Chondrocyte (in vitro differentiated cells): Measurements from ENCODE around the gene ERN2. TPM values are rescaled to one million over a fixed set of nuclear protein-coding genes. Genes with fewer than 3 reads are reported as not detected.
"Not testable (repeated sequence)": the region's sequence is repeated elsewhere in the genome, so short reads cannot be mapped to it uniquely, and the experiment has no call there.

Experiments used
- DNase-seq: peaks from one replicate; pipeline ENCODE4 v3.0.0; 2021; ENCODE audit warnings: mixed read lengths, low spot score
- H3K27ac Mint-ChIP-seq: one replicate; pipeline ENCODE4 v1.8.0; 2021; ENCODE audit warnings: mild to moderate bottlenecking, moderate library complexity, mixed read lengths; ENCODE audit not compliant: unreplicated experiment
- H3K27me3 Mint-ChIP-seq: 2 replicates; pipeline ENCODE4 v1.8.0; 2021; ENCODE audit warnings: low read depth, mixed read lengths
- H3K36me3 Mint-ChIP-seq: 2 replicates; pipeline ENCODE4 v1.8.0; 2021; ENCODE audit warnings: low read depth, mixed read lengths
- H3K4me1 Mint-ChIP-seq: 2 replicates; pipeline ENCODE4 v1.8.0; 2021; ENCODE audit warnings: low read depth, mild to moderate bottlenecking, mixed read lengths
- H3K4me3 Mint-ChIP-seq: one replicate; pipeline ENCODE4 v1.8.0; 2021; ENCODE audit warnings: mild to moderate bottlenecking, moderate library complexity, mixed read lengths; ENCODE audit not compliant: unreplicated experiment
- H3K9me3 Mint-ChIP-seq: 2 replicates; pipeline ENCODE4 v1.8.0; 2021; ENCODE audit warnings: low read depth, mixed read lengths
- CTCF ChIP-seq: fragments of 200-600 bp; sonication (generic); IDR thresholded peaks from 2 replicates; pipeline ENCODE4 v1.5.0; 2021; ENCODE audit warnings: antibody characterized with exemption, mild to moderate bottlenecking, moderate library complexity
- total RNA-seq: library from RNA; stranded (reverse); gene quantifications from 3 replicates; pipeline ENCODE4 v1.2.1, GENCODE V29; 2021

ERN2 gene
- total RNA-seq, 1 donor from 2014 or later, result not detected

- H3K27ac Mint-ChIP-seq, result no peak overlapping the region
- DNase-seq, result no peak
- TF ChIP-seq CTCF, result no peak
- H3K4me1 Mint-ChIP-seq, result peaks cover 5% of the 10 kb centered on the region
- no peaks in the 10 kb centered on the region for H3K36me3 Mint-ChIP-seq
- H3K4me3 Mint-ChIP-seq, result no peak overlapping the region
- H3K9me3 Mint-ChIP-seq, result peaks cover 14% of the 10 kb centered on the region
- peaks cover 10% of the 10 kb centered on the region for H3K27me3 Mint-ChIP-seq
Observed at GRCh38 chr16:23726710-23727109, 13.7 kb upstream of the ERN2 start.

- DNase-seq, result no peak
- Mint-ChIP-seq H3K36me3 (no peaks in the 10 kb centered on the region), H3K4me3 (no peak overlapping the region), H3K9me3 (peaks cover 15% of the 10 kb centered on the region), H3K4me1 (peaks cover 5% of the 10 kb centered on the region), H3K27ac (no peak overlapping the region), H3K27me3 (peaks cover 9% of the 10 kb centered on the region)
- no peak for TF ChIP-seq CTCF
Observed at GRCh38 chr16:23724785-23725131, 11.7 kb upstream of the ERN2 start.

GRCh38 chr16:23724096-23724784, 11.2 kb upstream of the ERN2 start:
- Mint-ChIP-seq H3K4me3 (no peak overlapping the region), H3K9me3 (peaks cover 15% of the 10 kb centered on the region), H3K27me3 (peaks cover 7% of the 10 kb centered on the region), H3K27ac (no peak overlapping the region), H3K36me3 (no peaks in the 10 kb centered on the region), H3K4me1 (peaks cover 5% of the 10 kb centered on the region)
- no peak for DNase-seq
- TF ChIP-seq CTCF, result no peak

- H3K4me1 Mint-ChIP-seq, H3K36me3 Mint-ChIP-seq, H3K27ac Mint-ChIP-seq, H3K4me3 Mint-ChIP-seq, DNase-seq: not testable (repeated sequence)
- Mint-ChIP-seq H3K27me3 (peaks cover 12% of the 10 kb centered on the region), H3K9me3 (peaks cover 15% of the 10 kb centered on the region)
Observed at GRCh38 chr16:23722613-23723240, 9.7 kb upstream of the ERN2 start.

- Mint-ChIP-seq H3K9me3 (no peaks in the 10 kb centered on the region), H3K27ac (no peak overlapping the region), H3K4me1 (no peaks in the 10 kb centered on the region), H3K36me3 (no peaks in the 10 kb centered on the region), H3K4me3 (no peak overlapping the region), H3K27me3 (peaks cover 47% of the 10 kb centered on the region)
- no peak for TF ChIP-seq CTCF
- DNase-seq, result no peak
Observed at GRCh38 chr16:23716484-23716883, 3.5 kb upstream of the ERN2 start.

- peaks cover 11% of the 10 kb centered on the region for H3K9me3 Mint-ChIP-seq
- peaks cover 47% of the 10 kb centered on the region for H3K27me3 Mint-ChIP-seq
- no peak overlapping the region for H3K4me3 Mint-ChIP-seq
- H3K4me1 Mint-ChIP-seq, result no peaks in the 10 kb centered on the region
- no peak for TF ChIP-seq CTCF
- peaks cover 2% of the 10 kb centered on the region for H3K36me3 Mint-ChIP-seq
- H3K27ac Mint-ChIP-seq, result no peak overlapping the region
- DNase-seq, result no peak
Observed at GRCh38 chr16:23711785-23712184, 1.2 kb downstream of the ERN2 start.
